Upper lobe of left lung (tissue), 4 donors: ENCODE data around the gene VAV2.

ENCODE experiments used
- CTCF ChIP-seq, 6 experiments: fragments of 450-650 bp in 4 of 6; fragments of 200-600 bp in 2 of 6; sonication (generic) in 2 of 6; IDR thresholded peaks; one replicate each; pipeline ENCODE4 v1.5.1; 2016 to 2019; ENCODE audit warnings: antibody characterized with exemption in 6 of 6
- POLR2A ChIP-seq, 4 donors: fragments of 450-650 bp; IDR thresholded peaks; one replicate each; pipeline ENCODE4 v1.5.1; 2016 to 2017; ENCODE audit warnings: antibody characterized with exemption in 4 of 4, mild to moderate bottlenecking in 2 of 4

GRCh38 chr9:133863257-133863592, 128.9 kb downstream of the VAV2 start:
- TF ChIP-seq CTCF (IDR thresholded peaks at IDR 0.05) = no peak
- TF ChIP-seq POLR2A (IDR thresholded peaks at IDR 0.05) = no peak
